Hindlimb muscle (tissue), 1 donor: ENCODE measurements around the gene GABRB2. TPM values are rescaled to one million over a fixed set of nuclear protein-coding genes. Genes with fewer than 3 reads are reported as not detected.
"Not testable (repeated sequence)": the region's sequence is repeated elsewhere in the genome, so short reads cannot be mapped to it uniquely, and the experiment has no call there.

Source experiments
- DNase-seq: peaks from one replicate; pipeline ENCODE4 v3.0.0-alpha.2; 2013
- polyA plus RNA-seq: library from polyadenylated mRNA; unstranded; fragments of 120-200 nt; gene quantifications from one replicate; pipeline ENCODE4 v1.2.1, GENCODE V29; 2013; ENCODE audit not compliant: insufficient read length

Gene GABRB2
- polyA plus RNA-seq, 1 donor: 0.18 TPM

DNA sequence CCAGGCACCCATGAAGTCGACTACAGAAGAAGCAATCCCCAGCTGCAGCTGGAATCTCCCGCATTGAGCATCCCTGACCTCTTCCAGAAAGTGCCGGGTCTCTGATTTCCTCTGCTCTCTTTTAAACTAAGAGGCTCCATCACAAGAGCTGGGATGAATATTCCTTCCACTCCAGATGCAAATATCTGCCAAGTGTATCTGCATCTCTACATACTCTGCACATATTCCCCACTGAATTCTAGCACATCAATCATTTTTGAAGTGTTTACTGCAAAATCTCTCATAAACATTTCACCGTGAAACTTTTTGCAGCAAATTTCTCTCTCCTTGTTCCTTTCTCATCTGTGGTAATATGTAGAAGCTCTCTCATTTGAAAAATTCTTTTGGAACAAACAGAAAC lies 161.5 kb downstream of the GABRB2 start:
- DNase-seq: no peak

DNA sequence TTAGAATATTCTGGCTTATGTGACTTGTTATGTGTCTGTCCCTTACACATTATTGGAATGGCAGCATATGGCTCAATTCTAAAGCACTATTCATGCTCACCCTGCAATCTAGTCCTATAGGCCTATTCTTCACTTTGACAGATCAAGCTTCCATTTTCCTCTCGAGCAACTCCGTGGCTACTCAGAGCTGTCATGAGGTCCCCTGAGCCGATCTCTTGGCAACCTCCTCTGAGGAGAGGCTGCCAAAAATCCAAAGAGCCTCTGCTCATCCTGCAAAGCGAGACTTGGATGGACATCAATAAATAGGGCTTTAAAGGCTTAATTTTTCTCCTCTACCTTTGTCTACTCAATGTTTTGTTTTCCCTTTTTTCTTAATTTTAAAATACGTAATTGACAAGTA lies 163.8 kb downstream of the GABRB2 start:
- no peak for DNase-seq

GRCh38 chr5:161380486-161380885 lies 166.0 kb downstream of the GABRB2 start:
- no peak for DNase-seq

DNA sequence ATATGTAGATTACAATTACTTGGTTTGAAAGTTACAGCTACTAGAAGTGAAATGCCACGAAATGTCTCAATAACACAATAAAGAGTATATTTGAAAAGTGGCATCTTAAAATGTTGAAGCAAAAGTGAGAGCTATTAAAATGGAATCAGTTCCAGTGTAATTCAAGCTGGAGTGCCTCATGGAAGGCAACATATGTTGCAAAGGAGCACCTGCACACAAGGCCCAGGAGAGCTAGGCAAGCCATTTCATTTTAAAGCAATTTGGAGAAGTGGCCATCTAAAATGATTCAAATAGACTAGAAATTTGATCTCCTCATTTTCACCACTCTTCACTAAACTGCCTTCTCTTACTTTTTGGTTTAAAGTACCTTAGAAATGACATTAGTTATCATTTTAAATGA lies 167.8 kb downstream of the GABRB2 start:
- DNase-seq: no peak

DNA sequence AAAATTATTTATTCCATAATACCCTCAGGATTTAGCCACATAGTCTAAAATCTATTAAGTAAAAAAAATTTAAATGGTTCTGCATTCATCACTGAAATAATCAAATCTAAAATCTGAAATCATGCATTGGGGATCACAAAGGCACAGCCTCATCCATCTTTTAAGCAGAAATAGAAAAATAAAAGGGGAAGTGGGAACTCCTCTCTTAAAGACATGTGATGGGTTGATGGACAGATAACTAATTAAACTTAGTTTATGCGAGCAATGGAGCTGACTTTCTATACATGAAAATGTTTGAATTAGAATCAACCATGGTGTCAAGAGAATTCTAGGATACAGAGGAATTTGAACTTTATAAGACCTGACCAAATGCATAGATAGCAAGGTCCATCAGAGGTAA lies 170.5 kb downstream of the GABRB2 start:
- DNase-seq: no peak

DNA sequence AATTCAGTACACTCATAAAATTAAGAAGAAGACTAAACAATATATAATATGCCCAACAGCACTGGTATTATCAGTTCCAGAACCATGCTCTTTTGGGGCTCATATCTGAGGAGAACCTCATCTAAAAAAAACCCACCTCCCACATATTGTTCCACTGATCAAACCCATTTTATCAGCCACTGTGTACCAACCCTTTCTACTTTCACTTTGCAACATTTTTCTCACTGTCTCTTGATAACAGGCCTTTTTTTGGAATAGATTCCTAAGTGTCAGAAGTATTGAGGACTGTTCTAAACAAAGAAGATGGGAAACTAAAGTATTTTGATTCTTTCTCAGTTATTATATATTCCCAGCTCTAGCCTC lies 173.2 kb downstream of the GABRB2 start:
- no peak for DNase-seq

GRCh38 chr5:161372682-161373344 lies 173.7 kb downstream of the GABRB2 start:
- DNase-seq: no peak

DNA sequence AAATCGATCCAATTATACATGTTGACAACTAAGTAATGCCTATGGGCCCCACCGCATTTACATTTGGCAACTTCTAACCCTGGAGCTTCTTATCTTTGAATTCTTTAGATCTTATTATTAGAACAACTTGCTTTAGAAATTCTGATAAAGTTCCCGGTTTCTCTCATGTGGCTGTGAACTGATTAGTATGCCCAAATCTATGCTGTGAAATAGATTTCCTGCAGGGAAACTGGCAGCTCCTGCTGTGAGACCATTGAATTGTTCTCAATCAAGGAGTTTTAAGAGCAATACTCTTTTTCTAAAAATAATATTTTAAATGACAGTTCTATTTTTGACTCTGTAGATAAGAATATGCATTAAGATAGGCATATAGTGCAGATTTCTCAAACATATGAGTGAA lies 177.5 kb downstream of the GABRB2 start:
- DNase-seq: no peak

DNA sequence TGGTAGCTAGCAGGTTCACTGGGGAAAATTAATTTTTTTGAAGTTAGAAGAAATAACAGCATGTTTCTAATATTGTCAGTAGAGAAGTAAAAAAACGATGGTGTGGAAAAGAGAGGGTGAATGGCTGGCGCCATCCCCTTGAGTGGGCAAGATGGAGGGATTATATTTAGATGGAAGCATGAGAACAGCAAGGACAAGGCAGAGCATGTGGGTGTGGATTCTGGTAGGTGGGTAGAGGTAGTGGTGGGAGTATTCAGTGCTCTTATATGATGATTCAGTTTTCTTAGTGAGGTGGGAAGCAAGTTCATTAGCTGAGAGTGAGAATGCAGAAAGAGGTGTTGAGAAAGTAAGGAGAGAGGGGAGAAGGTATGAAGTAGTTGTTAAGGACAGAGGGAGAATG lies 188.1 kb downstream of the GABRB2 start:
- DNase-seq: no peak

DNA sequence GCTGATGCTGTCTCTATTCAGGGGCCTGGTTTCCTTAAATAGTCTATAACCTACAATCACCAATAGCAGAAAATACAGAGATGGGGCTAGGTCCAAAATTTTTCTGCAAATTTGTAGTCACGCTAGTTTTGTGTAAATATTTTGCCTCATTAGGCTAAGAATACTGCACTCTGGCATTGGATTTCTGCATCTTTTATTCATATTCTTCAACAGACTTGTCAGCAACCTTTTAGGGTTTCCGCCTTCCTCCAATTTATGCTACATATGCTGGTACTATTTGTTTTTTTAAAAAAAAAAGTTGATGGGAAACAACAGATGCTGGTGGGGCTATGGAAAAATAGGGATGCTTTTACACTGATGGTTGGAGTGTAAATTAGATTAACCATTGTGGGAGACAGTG lies 202.3 kb downstream of the GABRB2 start:
- no peak for DNase-seq

DNA sequence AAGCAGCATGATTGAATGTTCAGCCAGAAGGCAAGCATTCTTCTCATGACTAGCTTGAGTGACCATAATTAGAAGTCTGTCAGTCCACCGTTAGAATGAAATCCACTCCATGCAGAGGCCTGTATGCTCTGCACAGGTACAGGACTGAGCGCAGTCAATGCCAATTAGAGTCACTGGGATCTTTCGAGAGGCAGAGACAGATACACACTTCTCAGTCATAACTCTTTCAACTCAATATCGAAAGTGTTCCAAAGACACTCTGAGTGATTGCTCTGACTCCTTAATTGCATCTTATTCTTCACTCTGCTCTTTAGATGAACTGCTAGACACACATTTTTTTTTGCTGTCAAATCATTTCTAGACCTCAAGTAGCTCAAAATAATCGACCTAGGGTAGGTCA lies 203.6 kb downstream of the GABRB2 start:
- no peak for DNase-seq

GRCh38 chr5:161340012-161340411 lies 206.5 kb downstream of the GABRB2 start:
- no peak for DNase-seq

DNA sequence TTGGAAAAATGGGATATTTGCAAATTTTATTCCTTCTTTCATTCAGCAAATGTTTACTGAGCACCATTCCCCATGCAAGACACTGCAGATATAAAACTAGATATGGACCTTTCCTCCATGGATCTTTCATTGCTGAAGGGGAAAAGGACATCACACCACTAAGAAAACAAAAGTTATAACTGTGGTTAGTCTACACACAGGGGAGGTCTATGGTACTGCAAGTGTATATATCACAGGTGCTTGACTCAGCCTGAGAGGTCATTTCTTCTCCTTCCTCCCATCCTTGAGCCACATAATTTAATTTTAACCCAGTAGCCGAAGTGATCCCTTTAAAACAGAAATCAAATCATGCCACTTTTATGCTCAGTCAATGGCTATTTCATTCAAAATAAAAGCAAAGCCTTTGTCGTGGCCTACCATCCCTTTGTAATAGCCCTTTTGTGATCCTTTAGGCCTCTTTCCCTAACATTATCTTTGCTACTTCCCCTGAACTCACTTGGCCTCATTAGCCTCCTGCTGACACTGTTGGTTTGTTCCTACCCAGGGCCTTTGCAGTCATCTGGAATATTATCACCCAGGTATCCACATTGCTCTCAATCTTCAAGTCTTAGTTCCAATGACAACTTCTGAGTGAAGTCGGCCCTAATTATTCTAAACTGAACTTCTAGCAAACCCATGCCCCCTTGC lies 213.2 kb downstream of the GABRB2 start:
- no peak for DNase-seq

DNA sequence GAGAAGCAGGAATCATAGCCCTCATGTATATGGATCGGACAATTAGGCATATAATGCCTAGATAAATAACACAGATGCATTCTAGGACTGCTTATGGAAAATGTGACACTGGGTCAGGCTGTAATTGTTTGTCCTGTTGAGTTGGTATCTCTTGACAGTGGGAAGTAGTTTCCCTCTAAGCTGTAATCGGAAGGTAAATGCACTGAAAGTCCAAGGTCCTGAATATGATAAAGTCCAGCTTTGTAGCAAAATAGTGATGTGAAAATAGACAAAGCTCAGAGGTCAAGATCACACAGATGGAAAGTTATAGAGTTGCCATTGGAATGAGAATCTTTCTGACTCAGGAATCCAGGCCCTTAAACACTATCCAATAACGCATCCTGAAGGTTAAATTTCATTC lies 214.2 kb downstream of the GABRB2 start:
- DNase-seq: no peak

DNA sequence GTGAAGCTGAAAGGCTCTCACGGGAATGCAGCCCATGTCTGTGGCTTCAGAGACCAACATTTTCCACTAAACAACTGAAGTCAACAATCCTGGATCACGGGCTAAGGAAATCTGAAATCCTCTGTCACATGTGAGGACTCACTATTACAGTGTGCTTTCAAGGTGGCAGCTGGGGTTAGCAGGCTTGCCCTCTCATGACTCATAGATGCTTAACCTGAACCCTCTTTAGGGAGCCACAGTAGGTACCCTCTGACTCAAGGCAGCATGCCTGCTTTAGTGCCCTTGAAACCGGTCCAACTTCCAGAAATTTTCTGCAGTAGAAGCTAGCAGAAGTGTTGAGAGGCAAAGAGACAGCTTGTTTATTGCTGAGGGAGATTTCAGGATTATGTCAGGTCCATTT lies 232.5 kb downstream of the GABRB2 start:
- DNase-seq: no peak

DNA sequence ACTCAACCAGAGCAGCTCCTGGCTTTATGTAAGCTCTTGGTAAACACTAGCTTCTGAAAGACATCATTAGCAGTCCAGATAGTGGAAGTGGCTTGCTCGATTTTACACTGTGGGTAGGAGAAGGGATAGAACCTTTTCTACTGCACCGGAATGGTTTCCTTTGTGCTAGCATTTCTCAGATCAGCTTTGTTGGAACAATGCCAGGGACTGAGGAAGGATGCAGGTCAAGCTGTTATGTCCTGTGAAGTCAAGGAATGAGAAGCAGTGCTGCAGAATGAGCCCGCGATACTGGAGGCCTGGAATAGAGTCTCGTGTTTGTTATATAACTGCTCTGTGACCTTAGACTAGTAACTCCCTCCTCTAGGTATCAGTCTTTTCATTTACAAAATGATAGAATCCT lies 233.6 kb downstream of the GABRB2 start:
- no peak for DNase-seq

GRCh38 chr5:161311965-161312364 lies 234.6 kb downstream of the GABRB2 start:
- DNase-seq: no peak

DNA sequence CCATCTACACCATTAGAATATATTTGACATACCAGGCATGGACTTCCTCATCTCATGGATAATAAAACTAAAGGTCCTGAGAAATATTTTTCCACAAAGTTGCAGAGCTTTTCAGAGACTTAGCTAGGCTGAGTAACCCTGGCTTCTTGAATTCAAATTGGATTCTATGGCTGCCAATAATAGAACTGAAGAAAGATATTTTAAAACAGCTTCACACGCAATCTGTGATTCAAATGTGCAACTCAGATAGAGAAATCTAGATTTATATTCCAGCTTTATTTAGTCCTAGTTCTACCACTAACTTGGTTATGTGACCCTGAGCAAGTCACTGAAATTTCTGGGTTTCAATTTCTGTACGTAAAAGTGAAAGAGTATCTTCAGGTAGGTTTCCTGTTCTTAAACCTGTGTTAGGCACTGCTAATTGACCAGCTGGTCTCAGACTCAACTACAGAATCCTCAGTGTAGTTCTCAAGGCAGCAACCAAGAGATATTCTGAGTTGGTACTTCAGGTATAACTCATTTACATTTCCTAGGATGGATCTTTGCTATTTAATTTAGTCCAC lies 235.3 kb downstream of the GABRB2 start:
- DNase-seq: no peak

- no peak for DNase-seq
Measured at GRCh38 chr5:161306351-161306995, 240.1 kb downstream of the GABRB2 start.

DNA sequence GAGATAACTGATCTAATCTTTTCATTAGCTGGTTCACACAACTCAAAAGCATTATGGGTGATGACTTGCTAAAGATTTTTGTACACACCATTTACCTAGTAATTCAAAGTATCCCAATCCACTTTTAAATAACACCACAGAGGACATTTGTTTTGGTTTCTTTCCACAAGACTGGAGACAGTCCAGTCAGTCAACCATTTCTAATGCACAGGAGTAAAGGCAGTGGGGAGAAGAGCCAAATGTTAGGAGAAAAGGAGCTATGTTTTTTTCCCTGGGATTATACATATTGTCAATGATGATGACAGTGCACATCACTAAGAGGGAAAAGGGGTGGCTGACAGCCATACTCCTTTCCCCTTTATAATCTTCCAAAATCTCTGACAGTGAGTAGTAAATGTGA lies 240.9 kb downstream of the GABRB2 start:
- DNase-seq: no peak

GRCh38 chr5:161302559-161302958 lies 244.0 kb downstream of the GABRB2 start:
- DNase-seq: no peak

- no peak for DNase-seq
Measured at GRCh38 chr5:161301586-161301985, 244.9 kb downstream of the GABRB2 start.

- no peak for DNase-seq
Measured at GRCh38 chr5:161299053-161299452, 247.5 kb downstream of the GABRB2 start.

DNA sequence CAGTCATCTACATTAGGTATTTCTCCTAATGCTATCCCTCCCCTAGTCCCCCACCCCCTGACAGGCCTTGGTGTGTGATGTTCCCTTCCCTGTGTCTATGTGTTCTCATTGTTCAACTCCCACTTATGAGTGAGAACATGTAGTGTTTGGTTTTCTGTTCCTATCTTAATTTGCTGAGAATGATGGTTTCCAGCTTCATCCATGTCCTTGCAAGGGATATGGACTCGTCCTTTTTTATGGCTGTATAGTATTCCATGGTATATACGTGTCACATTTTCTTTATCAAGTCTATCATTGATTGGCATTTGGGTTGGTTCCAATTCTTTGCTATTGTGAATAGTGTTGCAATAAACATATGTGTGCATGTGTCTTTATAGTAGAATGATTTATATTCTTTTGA lies 249.1 kb downstream of the GABRB2 start:
- DNase-seq: not testable (repeated sequence)
